Astrocyte of the cerebellum (primary cell): ENCODE measurements around the gene LBH.
"Not testable (repeated sequence)": the region's sequence is repeated elsewhere in the genome, so short reads cannot be mapped to it uniquely, and the experiment has no call there.

Experiments used
- DNase-seq: peaks from one replicate; pipeline ENCODE4 v3.0.0-alpha.2; 2011; ENCODE audit warnings: low read depth
- H3K4me3 ChIP-seq: 2 replicates; pipeline ENCODE4 v1.5.1; 2011; ENCODE audit warnings: mild to moderate bottlenecking, low read depth, low read length, moderate library complexity
- CTCF ChIP-seq: IDR thresholded peaks from 2 replicates; pipeline ENCODE4 v1.5.1; 2012; ENCODE audit warnings: low read length, low read depth, moderate library complexity, mild to moderate bottlenecking; ENCODE audit errors: missing control alignments
- in situ Hi-C: cut with HindIII; loops from 2 replicates; pipeline ENCODE4 v1.10.0; 2017; ENCODE audit warnings: low sequenced_read_pairs

LBH gene

GRCh38 chr2:30267161-30267975 is 36.0 kb downstream of the LBH start:
- no peak for TF ChIP-seq CTCF
- no peak overlapping the region for H3K4me3 ChIP-seq
- in situ Hi-C loops, result no loop called here
- no peak for DNase-seq

GRCh38 chr2:30268296-30268871 is 37.0 kb downstream of the LBH start:
- H3K4me3 ChIP-seq, result no peak overlapping the region
- TF ChIP-seq CTCF, result no peak
- no peak for DNase-seq
- in situ Hi-C loops, result no loop called here

- in situ Hi-C loops, DNase-seq, H3K4me3 ChIP-seq: not testable (repeated sequence)
Measured at GRCh38 chr2:30269114-30269770, 37.9 kb downstream of the LBH start.

GRCh38 chr2:30269771-30270145 is 38.4 kb downstream of the LBH start:
- no peak overlapping the region for H3K4me3 ChIP-seq
- no peak for TF ChIP-seq CTCF
- no peak for DNase-seq
- in situ Hi-C loops, result no loop called here

GRCh38 chr2:30270166-30270565 is 38.8 kb downstream of the LBH start:
- in situ Hi-C loops, result no loop called here
- DNase-seq, result no peak
- TF ChIP-seq CTCF, result no peak
- no peak overlapping the region for H3K4me3 ChIP-seq

- in situ Hi-C loops, result no loop called here
- DNase-seq, result no peak
Measured at GRCh38 chr2:30271301-30271700, 40.0 kb downstream of the LBH start.

More at GRCh38 chr2:30271301-30271700, 40.0 kb downstream of the LBH start:
- H3K4me3 ChIP-seq, result no peak overlapping the region
- TF ChIP-seq CTCF, result no peak
